ENCODE data around the gene INPP5E.

Gene INPP5E

DNA sequence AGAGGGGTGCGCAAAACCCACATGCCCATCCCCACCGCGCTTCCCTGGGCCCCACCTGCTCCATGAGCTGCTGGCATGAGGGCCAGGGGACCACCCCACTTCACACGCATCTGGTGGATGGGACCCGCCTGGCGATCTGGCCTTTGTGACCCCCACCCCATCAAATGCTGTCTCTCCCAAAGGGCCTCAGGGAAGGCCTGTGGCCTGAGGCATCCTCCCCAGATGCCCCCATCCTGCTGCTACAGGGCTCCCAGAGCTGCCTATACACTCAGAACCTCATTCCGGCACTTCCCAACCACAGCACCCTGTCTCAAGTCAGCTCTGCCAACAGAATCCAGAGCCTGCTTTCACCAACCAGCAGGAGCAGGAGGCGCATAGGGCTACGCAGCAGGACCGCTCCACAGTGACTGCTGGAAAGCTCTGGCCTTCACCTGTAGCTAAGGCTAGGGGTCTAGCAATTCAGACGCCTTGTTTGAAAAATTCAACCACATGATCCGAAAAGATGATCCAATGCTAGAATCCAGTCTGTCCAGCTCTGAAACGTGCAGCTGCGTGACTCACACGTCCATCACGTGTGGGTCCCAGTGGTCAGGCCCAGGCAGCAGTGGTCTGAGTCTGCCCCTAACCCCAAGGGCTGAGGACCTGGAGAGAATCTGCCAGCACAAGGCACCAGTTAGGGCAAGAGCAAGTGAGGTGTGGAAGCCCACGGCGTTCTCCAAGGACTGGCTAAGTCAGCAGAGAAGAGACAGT lies 38.3 kb downstream of the INPP5E start:
- DNase-seq, result no peak

DNA sequence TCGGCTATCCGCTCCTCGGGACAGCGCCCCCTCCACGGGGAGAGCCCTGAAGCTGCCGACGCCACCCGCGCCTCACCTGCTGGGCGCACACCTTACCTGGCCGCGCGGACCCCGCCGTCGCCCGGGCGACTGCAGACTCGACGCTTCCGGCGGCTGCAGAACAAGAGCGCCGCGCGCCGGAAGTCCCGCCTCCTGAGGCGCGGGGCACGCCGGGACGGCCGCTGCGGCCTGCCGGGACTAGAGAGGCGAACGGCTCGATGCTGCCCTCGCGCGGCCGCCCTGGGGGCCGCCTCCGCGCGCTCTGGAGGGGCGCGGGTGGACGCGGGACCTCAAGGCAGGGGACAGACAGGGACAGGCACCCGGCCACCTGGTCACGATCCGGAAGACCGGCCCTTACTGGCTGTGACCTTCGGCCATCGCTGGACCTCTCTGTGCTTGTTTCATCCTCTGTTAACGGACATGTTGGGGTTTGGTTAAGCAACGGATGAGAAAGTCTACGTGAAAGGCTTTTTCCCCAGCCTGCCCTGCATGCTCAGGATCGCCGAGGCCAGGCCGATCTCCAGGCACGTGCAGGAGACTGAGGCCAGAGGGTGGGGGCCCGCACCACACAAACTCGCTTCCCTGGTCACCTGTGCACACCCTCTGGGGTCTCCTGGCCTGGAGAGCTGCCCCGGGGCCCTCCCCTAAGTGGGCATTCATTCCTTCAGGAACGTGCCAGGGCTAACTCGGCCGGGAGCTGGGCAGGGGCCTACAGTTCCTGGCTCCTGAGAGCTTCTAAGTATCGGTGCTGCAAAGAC lies 39.4 kb downstream of the INPP5E start, which contains the start of gene SNAPC4:
Gene SNAPC4 (minus strand): TSS at position 133 of the 797 bp plus-strand sequence. CDS start 1,742 bp downstream, outside the sequence.
- DNase-seq, result peak; percentile 79

- DNase-seq, result no peak
Observed at GRCh38 chr9:136399176-136400037, 40.2 kb downstream of the INPP5E start.

GRCh38 chr9:136398286-136398685 lies 41.4 kb downstream of the INPP5E start:
- DNase-seq, result no peak

DNA sequence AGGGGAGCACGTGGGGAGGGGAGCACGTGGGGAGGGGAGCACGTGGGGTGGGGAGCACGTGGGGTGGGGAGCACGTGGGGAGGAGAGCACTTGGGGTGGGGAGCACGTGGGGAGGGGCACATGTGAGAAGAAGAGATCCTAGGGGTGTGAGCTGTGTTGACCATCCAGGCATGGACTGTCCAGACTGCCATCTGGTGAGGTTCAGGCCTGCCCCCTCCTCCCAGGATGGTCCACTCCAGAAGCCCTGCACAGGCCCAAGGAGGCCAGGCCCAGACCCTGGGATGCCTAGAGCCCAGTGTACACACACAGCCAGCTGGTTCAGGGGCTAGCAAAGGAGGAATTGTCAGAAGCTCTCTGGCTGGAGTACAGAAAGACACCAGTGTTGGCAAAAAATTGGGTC lies 42.0 kb downstream of the INPP5E start:
- no peak for DNase-seq

DNA sequence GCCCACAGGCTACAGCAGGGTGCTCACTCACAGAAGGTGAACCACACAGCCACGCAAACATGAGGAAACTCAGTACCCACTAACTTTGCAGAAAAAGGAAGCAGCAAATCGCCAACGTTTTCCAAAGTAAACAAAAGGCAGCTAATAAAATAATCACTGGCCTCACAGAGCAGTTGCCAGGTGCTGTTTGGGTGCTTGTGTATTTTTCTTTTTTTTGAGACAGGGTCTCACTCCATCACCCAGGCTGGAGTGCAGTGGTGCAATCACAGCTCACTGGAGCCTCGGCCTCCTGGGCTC lies 43.5 kb downstream of the INPP5E start:
- no peak for DNase-seq

DNA sequence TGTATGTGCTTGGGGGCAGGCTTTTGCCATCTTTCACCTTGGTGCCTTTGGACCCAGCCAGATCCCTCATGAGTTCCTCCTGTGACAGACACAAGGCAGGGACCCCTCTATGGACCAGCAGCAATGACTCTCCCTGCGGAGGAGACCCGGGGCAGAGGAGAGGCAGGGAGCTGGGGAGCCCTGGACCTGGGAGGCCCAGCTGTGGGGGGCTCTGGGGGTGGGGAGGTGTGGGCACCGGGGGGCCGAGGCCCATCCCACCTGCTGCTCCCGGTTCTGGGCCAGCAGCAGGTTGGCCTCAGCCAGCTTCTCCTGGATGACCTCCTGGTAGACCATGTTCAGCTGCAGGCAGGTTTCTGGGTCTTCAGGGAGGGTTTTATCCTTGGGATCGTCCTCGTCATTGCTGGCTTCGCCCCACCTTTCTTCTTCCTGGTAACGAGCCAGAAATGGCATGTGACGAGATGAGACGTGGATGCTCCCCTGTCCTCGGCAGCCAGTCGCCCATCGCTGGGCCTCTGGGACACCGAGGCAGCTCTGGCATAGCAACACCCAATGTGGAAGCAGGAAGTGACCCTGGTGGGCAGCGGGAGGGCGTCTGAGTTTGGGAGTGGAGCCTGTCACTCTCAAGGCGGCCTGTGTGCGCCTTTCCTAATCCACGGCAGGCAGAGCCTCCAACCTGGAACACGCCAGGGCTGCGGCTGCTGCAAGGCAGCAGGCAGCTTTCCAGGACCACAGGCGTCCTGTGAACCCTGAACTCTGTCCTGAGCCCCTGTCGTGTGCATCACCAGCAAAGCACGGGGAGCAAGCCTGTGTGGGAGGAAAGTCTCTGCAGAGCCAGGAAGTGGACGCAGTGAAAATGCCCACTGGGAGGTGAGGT lies 44.1 kb downstream of the INPP5E start:
- no peak for DNase-seq

DNA sequence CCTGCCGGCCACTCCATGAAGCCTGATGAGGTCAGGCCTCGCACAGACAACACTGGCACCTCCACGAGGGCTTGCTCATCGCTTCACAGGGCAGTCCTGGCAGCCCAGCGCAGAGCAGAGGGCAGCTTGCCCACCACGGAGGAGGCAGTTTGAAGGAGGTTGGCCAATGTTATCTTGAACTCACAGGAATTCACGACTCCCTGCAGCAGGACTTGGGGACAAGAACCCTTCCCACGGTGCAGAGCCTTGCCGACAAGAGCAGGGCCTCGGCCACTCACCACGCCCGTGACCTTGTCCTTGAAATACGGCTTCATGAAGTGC lies 44.7 kb downstream of the INPP5E start:
- no peak for DNase-seq

- DNase-seq, result no peak
Observed at GRCh38 chr9:136394312-136395019, 45.2 kb downstream of the INPP5E start.

DNA sequence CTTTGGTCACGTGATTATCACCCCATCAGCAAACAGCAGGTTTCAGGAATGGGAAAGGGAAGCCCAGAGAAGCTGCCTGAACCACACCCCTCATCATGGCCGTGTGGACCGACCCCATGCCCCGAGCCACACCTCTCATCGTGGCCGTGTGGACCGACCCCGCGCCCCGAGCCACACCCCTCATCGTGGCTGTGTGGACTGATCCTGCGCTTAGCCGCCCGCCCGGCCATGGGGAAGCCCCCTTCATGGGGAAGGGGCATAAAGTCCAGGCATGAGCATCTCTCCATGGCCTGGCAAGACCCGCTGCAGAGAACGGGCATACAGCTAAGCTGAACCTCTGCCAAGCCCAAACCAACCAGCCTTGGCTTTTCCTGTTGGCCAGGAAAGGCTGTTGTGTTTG lies 46.1 kb downstream of the INPP5E start:
- DNase-seq, result no peak

DNA sequence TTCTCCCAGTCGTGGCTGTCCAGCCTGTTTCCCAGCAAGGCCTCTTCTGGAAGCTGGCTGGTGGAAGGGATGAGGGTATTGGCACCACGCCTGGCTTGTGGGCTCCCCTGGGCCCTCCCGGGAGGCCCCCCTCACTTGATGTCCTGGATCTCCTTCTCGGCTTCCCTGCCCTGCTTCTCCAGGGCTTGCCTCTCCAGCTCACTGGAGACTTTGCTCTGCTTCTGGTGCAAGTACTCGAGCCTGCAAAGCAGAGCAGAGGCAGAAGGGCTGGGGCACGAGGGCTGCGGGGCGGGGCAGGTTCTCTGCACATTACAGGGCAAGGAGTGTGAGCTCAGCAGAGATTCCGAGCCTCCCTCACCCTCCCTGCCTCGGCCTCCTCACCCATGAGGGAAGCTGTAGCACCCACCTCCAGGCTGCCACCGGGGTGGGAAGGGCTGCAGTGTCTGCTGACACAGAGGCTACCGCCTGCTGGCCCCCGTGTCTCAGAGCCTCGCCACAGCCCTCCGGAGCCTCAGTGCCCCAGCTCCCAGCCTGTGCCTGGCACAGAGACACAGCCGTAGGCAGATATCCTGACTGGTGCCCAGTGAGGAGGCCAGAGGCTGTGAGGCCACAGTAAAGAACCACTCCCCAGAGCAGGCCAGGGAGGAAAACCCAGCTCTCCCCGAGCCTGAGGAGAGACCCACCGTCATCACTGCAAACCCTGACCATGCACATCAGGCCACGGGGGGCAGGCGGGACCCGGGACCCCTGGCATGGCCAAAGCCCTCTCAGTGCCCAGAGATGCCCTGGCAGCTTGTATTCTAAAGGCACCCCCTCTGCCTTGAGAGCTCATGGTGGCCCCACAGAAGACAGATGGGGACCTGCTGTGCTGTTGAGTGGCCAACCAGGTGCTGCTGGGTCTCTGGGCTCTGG lies 46.9 kb downstream of the INPP5E start:
- DNase-seq, result no peak

DNA sequence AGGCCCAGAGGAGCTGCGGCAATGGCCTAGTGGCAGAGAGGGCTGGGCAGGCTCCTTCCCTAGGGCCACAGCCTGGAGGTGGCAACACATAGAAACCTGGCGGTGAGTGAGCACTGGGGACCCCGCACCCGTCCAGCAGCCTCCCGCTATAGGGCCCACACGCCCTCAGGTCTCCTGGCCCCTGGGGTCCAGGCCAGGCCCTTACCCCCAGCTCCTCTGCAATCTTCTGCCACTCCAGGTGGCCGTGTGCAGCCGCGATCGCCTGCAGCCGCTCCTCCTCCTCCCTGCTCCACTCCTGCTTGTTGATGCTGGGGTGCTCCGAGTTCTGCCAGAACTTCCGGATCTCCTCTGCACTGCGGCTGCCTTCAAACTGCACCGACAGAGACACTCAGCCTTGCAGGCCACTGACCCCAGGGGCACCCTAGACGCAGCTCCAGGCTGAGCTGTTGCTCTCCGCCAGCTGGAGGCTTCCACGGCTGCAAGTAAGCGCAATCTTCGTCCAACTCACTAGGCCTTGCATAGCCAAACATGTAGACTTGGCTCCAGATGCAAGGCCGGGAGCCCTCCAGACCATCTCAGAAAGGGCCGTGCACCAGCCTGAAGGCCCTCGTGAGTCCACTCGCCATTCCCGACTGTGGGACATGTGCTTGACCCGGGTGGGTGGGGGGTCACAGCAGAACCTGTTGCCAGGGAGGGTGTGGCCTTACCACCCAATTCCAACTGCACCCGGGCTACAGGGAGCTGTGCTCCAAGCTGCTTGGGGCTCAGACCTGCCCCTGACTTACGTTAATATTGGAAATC lies 47.7 kb downstream of the INPP5E start:
- DNase-seq, result no peak

DNA sequence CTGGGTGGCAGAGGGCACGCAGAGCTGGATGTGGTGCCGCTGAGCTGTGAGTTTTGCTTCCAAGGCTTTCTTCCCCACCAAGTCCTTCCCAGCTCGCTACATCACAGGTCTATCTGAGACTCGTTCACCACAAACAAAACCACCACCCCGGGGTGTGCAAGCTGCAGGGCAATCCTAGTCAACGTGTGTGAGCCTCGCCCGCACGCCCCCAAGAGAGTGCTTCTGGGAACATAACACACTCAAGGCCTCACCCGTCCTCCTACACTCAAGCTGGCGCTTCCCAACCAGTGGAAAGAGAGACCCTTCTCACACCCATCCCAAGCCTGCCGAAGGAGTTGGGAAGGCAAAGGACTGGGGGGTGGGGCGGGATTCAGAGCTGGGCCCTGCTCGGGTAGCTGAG lies 50.2 kb downstream of the INPP5E start:
- DNase-seq, result no peak

- DNase-seq, result no peak
Observed at GRCh38 chr9:136387217-136387616, 52.4 kb downstream of the INPP5E start.

- no peak for DNase-seq
Observed at GRCh38 chr9:136386018-136386417, 53.6 kb downstream of the INPP5E start.

GRCh38 chr9:136385015-136385414 lies 54.6 kb downstream of the INPP5E start:
- no peak for DNase-seq

GRCh38 chr9:136383436-136383835 lies 56.2 kb downstream of the INPP5E start:
- no peak for DNase-seq

GRCh38 chr9:136381966-136382513 lies 57.6 kb downstream of the INPP5E start:
- DNase-seq, result no peak

- no peak for DNase-seq
Observed at GRCh38 chr9:136381311-136381710, 58.3 kb downstream of the INPP5E start.

DNA sequence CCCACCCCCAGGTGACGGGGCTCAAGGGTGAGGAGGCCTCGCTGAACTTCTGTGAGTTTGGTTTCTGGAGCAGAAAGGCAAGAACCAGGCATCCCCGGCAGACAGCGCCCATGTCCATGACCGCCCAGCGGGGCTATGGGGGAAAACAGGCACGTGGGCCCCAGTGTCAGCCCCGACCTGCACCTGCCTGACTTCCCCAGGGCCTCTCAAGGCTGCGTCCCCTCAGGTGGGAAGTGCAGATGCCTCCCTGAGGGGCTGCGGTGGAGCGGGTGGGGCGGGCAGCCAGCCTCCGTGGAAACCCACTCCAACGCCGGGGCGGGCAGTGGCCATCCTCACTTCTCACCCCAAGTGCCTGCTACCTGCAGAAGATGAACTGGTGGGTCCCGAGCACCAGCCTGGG lies 59.3 kb downstream of the INPP5E start:
- no peak for DNase-seq

All from NCI-H226 (cell line).